Measurements from ENCODE around the gene CLUH.

Gene CLUH

DNA sequence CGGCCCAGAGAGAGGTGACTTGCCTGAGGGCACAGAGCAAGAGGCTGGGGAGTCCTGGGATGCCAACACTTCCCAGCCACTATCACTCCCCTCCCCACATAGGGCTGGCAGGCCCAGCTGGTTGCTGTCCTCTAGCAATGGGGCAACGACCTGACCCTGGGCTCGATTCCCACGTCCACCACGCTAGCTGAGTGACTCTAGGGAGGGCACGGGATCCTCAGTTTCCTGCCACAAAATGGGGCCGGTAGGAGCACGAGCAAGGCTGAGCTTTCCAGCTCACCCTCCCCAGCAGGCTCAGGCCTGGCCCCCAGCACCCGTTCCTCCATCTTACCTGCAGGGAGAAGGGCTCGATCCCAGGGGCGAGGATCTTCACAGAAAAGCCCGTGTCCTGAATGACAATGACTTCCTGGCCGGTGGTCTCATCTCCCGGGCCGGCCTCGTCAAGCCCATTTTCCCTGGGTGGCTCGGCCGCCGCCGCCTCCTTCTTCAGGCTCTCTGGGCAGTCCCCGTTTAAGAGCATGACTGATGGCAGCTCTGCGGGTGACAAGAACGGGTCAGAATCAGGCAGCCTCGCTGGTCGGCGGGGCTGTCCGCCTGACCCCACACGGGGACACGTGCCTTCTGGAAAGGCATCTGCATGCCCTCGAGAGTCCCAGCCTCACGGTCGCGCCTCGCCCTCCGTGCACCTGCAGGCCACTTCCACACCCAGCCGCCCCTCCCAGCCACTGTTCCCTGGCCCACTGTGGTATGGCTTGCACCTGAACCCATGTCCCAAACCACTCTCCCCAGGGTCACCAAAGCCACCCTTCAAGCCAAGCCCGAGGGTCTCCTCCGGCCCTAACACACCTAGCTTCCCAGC, 7.3 kb downstream of the CLUH start:
- TF ChIP-seq CTCF (conservative IDR thresholded peaks at IDR 0.05) = no peak
- no peak overlapping the region for H3K27ac ChIP-seq

GRCh38 chr17:2703606-2704005, 8.0 kb downstream of the CLUH start:
- TF ChIP-seq CTCF (conservative IDR thresholded peaks at IDR 0.05) = no peak
- H3K27ac ChIP-seq = no peak overlapping the region

GRCh38 chr17:2703181-2703580, 8.4 kb downstream of the CLUH start:
- no peak for TF ChIP-seq CTCF (conservative IDR thresholded peaks at IDR 0.05)
- H3K27ac ChIP-seq = no peak overlapping the region

GRCh38 chr17:2701996-2702741, 9.4 kb downstream of the CLUH start:
- TF ChIP-seq CTCF (conservative IDR thresholded peaks at IDR 0.05) = no peak
- H3K27ac ChIP-seq = no peak overlapping the region

DNA sequence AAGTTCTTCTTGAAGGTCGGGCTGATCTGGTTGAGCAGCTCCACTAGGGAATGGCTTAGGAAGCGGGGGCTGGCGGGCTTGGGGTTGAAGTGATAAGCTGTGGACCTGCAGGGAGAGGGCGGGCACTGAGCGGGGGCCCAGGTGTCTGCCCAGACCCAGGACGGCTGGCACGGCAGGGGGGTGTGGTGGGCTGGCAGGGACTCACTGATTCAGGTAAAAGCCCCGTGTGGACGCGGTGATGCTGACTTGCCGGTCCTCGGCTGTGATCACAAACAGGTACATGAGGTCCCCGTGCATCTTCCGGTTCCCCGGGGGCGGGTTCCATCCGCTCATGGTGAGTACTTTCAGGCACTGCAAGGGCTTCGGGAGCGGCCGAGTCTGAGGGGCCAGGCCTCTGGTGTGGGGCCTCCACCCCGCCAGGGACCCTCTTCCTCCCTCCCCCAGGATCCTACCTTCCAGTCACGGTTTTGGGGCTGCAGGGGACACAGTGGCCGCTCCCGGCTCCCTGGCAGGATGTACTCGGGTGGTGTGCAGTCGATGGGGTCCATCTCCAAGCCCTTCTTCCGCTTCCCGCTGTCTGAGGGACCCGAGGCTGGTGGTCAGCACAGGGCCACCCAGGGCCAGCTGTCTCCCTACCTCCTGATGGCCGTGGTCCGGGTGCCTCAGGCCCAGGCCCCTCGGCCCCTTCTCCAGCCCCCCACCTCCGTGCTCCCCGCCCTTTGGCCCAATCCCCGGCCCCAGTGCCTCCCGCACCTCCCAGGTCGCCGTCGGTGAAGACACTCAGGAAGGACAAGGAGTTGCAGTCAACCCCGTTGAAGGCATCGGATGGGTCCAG, 10.2 kb downstream of the CLUH start:
- no peak overlapping the region for H3K27ac ChIP-seq
- TF ChIP-seq CTCF (conservative IDR thresholded peaks at IDR 0.05) = no peak

GRCh38 chr17:2700491-2701141, 10.9 kb downstream of the CLUH start:
- no peak for TF ChIP-seq CTCF (conservative IDR thresholded peaks at IDR 0.05)
- H3K27ac ChIP-seq = no peak overlapping the region

All from VCaP (cell line).